ENCODE results near the gene VPS11.
"Not testable (repeated sequence)": the region's sequence is repeated elsewhere in the genome, so short reads cannot be mapped to it uniquely, and the experiment has no call there.

Gene VPS11

DNA sequence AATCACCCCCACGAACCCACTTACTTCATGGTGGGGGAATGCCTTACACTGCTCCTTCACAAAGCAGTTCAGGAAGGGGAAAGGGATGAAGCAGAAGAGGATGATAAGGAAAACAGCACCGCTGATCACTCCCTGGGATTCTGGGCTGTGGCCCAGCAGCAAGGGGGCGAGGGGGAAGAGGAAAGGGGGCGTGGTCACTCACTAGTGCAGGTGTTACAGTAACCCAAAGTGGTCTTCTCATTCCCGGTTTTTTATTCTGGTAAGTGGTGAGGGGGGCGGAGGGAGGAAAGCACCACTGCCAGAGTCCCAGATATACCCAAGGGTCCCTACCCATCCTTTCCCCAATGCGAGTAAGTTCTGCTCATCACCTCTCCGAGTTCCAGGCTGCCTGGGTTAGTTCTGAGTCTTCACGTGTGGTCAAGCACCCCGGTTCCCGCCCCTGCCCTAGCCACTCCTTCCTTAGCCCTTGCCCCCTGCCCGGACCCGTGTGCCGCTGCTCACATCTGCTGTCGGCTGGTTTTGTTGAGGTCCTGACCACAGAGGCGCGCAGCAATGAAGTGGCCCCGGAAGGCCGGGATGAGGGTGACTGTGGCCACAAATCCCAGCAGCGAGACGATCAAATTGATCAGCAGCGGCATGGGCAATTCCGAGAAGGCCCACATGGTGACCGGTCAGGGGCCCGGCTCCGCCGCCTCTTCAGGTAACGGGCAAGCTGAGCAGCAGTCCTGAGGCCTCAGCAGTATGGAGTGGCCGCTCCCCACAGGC, 33.6 kb downstream of the VPS11 start:
- in situ Hi-C loops (cut with MboI; ENCODE audit: low sequenced_read_pairs): no loop called here

DNA sequence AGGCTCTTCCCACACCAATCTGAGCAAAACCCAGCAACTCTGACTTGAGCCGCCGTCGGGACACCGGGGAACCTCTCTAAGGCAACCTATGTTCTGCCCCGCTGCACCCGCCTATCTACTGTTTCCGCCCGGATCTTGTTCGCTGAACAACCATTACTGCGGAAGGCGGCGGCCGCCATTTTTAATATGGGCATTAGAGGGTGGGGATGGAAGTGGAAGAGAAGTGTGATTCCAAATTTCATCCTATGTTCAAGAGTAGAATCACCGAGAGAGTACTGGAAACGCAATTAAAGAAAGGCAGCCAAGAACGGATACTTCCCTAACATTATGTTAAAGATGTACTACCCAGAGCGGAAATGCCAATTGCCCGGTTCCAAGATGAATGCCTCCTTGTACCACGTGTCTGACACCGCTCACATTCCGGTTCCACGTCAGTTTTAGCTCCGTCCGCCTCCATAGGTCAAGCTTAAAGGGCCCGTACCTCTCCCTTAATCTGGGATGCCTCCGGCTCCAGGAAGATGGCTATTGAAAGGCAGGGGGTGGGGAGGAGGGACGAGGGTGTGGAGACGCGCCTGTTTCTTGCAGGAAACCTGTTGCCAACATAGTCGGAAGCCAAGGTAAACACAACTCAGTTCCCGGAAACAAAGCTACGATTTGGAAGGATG, 34.3 kb downstream of the VPS11 start, which contains the start of gene DPAGT1:
Gene DPAGT1, minus strand, starts transcription at position 95 of the 665 bp plus-strand sequence. CDS start 198 bp downstream, outside the sequence.
- in situ Hi-C loops (cut with MboI; ENCODE audit: low sequenced_read_pairs): no loop called here

DNA sequence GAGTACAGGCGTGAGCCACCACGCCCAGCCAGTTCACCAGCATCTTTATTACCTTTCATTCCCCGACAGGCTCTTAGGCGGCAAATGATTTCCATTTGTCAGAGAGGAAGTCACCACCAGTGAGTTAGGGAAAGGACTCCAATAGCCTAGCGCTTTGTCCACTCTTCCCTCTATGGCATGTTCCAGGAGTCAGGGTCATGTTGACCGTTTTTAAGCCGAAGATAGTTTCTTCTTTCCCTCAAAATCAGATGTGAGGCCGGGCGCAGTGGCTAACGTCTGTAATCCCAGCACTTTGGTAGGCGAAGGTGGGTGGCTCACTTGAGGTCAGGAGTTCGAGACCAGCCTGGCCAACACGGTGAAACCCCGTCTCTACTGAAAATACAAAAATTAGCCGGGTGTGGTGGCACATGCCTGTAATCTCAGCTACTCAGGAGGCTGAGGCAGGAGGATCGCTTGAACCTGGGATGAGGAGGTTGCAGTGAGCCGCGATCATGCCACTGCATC, 35.6 kb downstream of the VPS11 start:
- in situ Hi-C loops (cut with MboI; ENCODE audit: low sequenced_read_pairs): not testable (repeated sequence)

DNA sequence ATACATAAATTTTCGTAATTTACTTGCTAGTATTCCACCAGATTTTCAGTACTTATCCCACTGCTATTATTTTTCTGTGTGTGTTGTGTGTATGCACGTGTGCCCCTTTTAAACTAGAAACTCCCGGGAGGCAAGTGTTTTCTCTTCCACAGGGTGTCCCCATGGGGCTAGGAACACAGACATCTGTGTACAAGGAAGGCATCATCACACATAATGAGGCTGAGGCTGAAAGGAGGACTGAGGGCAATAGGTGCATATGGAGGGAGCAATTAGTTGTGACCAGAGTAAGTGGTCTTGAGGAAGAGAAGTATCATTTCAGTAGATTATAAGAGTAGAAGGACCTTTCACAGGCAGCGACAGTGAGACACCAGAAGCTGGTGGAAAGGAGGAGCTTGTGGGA, 36.2 kb downstream of the VPS11 start:
- in situ Hi-C loops (cut with MboI; ENCODE audit: low sequenced_read_pairs): no loop called here

DNA sequence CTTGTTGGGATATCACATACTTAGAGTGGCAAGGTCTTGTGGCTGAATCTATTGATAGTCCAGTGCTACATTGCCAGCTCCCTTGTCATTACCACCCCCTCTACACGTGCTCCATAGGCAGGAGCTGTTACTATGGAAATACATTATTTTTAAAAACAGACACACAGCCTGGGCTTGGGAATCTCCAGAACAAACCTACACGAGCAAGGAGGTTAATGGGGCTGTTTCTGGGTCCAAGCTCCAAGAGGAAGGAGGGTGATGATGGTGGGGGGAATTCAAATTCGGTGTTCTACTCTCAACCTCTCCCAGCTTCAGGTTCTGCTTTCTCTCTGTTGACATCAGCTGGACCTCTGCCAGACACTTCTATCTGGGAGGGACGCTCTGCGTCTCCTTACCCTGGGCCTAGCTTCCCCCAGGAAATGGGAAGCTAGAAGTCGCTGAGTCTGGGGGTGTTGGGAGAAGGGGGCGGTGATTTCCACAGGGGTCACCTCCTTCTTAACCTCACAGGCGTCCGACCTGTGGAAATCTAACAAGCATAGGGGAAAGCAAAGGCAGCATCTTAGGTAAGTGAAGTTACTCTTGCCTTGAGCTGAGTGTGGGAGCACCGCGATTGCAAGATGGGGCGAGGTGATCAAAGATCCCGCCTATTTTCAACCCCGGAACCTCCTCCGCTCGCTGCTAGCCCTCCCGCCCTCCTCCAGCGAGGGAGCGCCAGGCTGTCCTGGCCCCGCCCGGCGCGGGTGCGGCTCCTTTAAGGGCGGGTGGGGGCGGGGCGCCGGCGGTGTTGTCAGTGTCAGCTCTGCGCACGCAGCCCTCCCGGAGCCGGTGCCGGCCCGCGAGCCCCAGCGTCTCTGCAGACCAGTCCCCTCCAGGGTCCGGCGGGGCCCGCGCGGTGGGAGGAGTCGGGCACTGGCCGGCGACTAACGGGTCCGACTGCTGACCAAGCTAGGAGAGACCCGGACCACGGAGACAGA, 39.2 kb downstream of the VPS11 start, which contains the start of gene C2CD2L:
Gene C2CD2L, plus strand, starts transcription at position 781 of the 974 bp plus-strand sequence. CDS start 398 bp downstream, outside the sequence.
- in situ Hi-C loops (cut with MboI; ENCODE audit: low sequenced_read_pairs): no loop called here

DNA sequence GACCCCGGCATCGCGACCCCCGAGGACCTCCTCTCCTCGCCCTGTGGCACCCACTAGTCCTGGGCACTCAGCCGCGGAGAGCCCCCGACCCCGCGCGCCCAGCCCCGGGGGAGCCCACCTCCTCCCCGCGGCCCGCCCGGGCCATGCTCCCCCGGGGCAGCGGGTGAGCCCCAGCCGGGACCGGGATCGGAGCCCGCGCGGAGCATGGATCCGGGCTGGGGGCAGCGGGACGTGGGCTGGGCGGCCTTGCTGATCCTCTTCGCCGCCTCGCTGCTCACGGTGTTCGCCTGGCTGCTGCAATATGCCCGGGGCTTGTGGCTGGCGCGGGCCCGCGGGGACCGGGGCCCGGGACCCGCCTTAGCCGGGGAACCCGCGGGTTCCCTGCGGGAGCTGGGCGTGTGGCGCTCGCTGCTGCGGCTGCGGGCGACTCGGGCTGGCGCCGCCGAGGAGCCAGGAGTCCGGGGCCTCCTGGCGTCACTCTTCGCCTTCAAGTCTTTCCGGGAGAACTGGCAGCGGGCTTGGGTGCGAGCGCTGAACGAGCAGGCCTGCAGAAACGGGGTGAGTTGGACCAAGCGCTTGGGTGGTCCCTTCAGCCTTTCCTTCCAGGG, 40.0 kb downstream of the VPS11 start:
- in situ Hi-C loops (cut with MboI; ENCODE audit: low sequenced_read_pairs): no loop called here

DNA sequence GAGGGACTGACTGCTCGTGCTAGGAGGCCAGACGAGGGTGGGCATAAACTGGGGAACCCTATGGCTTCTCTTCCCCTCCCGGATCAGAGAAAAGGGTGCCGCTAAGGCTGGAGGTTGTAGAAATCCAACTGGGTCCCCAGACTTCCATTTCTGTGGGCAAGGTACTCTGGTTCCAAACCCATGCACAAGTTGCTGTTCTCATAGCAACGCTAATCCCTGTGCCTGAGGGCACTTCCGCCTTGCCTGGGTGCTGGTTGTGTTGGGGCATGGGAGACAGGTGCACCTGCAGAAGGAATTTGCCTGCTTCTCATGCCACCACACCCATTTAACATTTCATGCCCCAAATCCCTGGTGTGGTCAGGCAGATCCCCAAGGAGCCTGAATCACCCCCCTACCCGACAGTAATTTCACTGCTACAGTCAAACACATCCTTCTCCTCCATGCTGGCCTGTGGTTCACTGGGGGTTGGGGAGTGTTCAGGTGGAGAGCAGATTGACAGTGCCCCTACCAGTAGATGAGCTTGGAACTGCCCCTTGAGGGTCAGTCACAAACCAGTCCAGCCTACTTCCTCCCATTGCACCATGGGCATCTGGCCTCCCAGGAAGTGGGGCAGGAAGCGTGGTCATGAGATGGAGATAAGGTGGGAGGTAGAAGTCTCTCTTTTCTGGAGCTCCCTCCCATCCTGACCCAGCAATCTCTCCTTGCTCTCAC, 40.7 kb downstream of the VPS11 start:
- in situ Hi-C loops (cut with MboI; ENCODE audit: low sequenced_read_pairs): no loop called here

DNA sequence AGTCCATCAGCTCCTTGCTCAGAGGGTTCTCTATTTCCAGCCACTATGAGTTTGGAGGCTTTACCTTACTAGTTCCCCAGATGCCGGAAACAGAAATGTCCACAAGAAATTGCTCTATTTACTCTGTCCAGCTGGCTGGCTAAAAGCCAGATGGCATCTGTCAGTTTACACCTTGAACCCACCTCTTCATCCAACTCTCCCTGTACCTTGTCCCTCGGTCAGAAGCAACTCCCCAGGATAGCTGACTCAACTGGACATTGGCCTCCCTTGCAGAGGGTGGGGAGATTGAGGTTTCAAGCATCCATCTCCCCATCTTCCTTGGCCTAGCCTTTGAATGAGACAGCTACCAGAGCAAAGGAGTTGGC, 41.2 kb downstream of the VPS11 start:
- in situ Hi-C loops (cut with MboI; ENCODE audit: low sequenced_read_pairs): no loop called here

DNA sequence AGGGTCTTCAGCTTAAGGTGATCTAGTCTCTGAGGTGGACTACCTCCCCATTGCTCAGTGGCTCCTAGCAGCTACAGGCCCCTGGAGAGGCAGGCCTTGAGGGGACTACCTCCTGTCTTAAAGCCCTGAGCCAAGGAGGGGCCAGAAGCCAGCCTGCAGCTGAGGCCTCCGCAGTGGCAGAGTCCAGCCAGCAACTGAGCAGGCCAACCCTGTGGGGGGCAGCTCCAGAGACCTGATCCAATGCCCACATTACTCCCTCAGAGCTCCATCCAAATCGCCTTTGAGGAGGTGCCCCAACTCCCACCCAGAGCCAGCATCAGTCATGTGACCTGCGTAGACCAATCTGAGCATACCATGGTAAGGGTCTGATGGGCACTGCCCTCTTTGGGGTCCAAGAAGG, 42.2 kb downstream of the VPS11 start:
- in situ Hi-C loops (cut with MboI; ENCODE audit: low sequenced_read_pairs): no loop called here

DNA sequence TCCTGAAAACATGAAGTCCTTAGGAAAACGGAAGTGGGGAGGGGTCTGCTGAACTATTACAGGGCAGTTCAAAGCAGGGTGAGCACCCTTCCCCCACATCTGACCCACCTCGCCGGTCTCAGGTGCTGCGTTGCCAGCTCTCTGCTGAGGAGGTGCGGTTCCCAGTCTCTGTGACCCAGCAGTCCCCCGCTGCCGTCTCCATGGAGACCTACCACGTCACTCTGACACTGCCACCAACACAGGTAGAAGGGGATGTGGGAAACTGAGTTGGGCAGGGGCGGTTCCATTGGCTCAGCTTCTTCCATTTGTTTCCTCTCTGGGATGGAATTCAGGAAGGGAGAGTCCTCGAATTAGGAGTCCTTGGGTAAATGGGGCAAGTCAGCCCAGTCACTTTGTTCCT, 42.8 kb downstream of the VPS11 start:
- in situ Hi-C loops (cut with MboI; ENCODE audit: low sequenced_read_pairs): no loop called here

DNA sequence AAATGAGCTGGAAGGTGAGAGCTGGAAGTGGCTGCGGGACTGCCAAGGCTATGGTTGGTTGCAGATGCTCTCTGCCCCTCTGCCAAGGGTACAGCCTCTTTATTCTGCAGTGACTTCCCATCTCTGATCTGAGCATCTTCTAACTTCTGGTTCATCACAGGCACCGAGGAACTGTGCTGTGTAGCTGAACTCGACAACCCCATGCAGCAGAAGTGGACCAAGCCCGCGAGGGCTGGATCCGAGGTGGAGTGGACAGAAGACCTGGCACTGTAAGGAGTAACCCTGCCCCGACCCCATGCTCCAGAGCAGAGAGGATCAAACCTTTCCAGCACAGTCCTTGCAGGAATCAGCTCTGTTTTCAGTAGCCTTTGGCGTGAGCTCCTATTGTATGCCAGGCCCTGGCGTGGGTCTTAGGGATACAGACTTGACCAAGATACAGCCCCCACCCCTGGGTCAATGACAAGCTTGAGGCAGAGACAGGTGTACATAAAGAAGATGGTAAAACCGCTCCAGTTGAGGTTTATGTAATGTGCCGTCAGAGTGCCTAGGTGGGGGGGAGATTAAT, 43.8 kb downstream of the VPS11 start:
- in situ Hi-C loops (cut with MboI; ENCODE audit: low sequenced_read_pairs): no loop called here

DNA sequence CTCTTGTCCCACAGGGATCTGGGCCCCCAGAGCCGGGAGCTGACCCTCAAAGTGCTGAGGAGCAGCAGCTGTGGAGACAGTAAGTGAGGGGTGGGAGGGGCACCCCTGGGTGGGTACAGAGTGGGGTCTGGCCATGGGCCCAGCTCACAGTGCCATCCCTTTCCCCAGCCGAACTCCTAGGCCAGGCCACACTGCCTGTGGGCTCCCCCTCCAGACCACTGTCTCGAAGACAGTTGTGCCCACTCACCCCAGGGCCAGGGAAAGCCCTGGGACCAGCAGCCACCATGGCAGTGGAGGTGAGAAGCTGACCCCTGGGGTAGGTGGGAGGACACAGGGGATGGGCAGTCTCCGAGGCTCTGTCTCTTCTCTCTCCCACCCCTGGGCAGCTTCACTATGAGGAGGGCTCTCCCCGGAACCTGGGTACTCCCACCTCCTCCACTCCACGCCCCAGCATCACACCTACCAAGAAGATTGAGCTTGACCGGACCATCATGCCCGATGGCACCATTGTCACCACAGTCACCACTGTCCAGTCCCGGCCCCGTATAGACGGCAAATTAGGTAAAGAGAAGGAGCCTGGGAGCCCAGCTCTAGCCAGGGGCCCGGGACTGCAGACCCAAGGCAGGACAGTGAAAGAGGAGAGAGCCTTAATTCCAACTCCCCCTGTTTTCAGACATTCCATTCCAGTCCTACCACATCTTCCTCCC, 44.8 kb downstream of the VPS11 start:
- in situ Hi-C loops (cut with MboI; ENCODE audit: low sequenced_read_pairs): no loop called here

DNA sequence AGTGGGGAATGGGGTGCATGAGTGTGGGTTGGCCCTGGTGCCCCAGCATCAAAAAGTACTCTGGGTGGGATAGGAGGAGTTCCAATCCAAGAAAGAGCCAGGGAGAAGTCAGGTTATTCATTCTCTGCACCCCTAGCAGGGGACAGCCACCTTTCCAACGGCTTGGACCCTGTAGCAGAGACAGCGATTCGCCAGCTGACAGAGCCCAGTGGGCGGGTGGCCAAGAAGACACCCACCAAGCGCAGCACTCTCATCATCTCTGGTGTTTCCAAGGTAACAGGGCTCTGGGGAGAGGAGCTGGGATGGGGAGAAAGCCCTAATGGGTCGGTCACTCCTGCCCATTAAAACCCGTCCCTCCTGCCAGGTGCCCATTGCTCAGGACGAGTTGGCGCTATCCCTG, 46.1 kb downstream of the VPS11 start:
- in situ Hi-C loops (cut with MboI; ENCODE audit: low sequenced_read_pairs): no loop called here

DNA sequence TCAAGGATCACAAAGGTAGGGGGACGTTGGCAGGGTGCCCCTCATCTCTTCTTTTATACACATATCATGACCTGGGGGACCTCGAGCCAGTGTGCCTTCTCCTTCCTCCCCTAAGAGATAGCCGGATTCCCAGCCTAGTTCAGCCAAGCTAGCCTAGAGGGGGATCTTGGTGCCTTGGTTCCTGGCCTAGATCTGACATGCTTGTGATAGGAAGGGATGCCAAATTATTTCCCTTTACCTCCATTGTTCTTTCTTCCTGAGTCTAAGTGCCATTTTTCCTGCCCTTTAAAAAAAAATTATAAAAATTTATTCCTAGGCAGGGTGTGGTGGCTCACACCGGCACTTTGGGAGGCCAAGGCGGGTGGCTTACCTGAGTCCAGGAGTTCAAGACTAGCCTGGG, 46.7 kb downstream of the VPS11 start:
- in situ Hi-C loops (cut with MboI; ENCODE audit: low sequenced_read_pairs): no loop called here

DNA sequence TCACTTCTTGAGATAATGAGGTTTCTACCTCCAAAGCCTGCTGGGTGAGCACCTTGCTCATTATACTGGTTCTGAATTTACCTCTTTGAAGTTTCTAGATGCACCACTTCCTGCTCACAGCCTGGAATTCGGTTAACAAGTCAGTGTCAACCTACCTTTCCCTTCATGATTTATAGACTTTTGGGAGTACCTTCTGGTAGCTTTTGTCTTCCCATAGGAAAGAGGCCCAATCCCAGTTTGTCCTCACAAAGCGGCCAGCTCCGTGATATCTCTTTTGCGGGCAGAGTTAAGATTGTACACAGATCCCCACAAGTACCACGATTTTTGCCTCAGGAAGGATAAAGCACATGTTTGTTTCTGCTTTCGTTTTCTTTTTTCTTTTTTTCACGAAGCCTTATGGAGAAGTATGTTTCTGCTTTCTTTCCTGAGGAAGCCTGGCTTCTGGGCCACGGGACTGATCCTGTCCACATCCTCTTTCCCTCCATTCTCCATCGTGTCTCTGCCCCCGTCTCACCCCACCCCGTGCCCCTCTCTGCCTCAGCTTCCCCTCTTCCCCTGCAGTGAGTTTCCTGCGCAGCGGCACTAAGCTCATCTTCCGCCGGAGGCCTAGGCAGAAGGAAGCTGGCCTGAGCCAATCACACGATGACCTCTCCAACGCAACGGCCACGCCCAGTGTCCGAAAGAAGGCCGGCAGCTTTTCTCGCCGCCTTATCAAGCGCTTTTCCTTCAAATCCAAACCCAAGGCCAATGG, 48.0 kb downstream of the VPS11 start:
- in situ Hi-C loops (cut with MboI; ENCODE audit: low sequenced_read_pairs): no loop called here

DNA sequence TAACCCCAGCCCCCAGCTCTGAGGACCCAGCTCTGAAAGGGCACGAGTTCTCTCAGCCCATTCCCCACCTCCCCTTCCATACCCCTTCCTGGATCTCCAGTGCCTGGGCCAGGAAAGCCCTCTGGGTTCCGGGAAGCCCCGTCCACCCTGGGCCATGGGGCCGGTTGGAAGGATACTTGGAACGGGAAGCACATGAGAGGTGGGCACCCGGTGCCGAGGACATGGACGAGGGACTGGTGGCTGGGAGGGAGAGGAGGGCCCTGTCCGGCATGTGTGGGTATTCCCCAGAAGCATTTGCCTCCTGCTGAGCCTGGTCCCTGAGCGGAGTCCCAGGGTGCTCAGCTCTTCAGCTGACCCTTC, 48.6 kb downstream of the VPS11 start:
- in situ Hi-C loops (cut with MboI; ENCODE audit: low sequenced_read_pairs): no loop called here

DNA sequence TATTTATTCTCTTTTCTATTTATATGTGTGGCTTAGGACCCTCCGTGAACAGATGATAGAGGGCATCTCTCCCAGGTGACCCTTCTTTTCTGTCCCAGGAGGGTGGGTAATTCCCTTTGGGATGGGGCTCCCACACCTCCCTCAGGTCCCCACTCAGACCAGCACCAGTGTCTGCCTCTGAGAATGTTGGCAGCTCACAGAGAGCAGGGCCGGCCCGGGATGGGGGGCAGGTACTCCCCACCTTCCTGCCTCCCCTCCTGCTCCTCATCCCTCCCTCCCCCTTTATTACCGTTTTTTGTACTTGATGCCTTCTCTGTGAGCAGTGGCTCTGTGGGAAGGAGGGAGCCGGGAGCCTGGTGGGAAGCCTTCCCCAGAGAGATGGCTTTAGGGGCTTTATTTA, 49.0 kb downstream of the VPS11 start:
- in situ Hi-C loops (cut with MboI; ENCODE audit: low sequenced_read_pairs): no loop called here

DNA sequence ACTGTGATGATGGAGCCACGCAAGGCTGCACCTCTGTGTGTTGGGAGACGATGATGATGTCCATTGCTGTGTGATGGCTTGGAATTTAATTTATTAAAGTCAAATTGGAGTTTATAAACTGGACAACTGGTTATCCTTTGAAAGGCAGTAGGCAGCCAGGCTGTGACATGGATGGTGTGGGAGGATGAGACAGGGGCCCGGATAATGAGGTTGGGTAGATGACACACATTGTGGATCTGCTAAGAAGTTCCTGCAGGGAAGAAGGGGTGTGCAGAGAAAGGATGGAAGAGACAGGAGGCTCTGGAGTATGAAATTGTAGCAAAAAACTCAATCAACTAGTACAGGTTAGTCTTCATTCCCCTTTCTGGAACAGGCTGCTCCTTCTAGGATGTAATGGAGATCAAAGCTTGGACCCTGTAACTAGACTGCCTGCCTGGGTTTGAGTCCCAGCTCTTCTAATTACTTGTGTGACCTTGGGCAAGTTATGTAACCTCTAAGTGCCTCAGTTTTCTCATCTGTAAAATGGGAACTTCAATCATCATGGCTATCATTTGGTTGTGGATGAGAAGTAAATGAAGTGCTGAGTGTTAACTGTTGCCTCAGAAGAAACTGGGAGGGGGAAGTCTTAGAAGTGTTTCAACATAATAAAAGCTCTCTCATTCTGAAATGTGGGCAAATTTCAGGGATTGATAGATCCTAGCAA, 49.5 kb downstream of the VPS11 start:
- in situ Hi-C loops (cut with MboI; ENCODE audit: low sequenced_read_pairs): no loop called here
